HL-60 (cell line): Measurements from ENCODE around the gene DMRT2.

Source experiments
- GABPA ChIP-seq: IDR thresholded peaks from 2 replicates; pipeline ENCODE4 v1.6.1; 2012; ENCODE audit warnings: low read depth
- SPI1 ChIP-seq: IDR thresholded peaks from 2 replicates; pipeline ENCODE4 v1.6.1; 2012; ENCODE audit warnings: low read depth, mild to moderate bottlenecking, borderline replicate concordance
- TF ChIP-seq, protein P1 (sequence below): IDR thresholded peaks from one replicate; pipeline ENCODE4 v1.5.1; 2011; ENCODE audit warnings: low read length, control low read depth, inconsistent platforms; ENCODE audit not compliant: insufficient read depth

DNA sequence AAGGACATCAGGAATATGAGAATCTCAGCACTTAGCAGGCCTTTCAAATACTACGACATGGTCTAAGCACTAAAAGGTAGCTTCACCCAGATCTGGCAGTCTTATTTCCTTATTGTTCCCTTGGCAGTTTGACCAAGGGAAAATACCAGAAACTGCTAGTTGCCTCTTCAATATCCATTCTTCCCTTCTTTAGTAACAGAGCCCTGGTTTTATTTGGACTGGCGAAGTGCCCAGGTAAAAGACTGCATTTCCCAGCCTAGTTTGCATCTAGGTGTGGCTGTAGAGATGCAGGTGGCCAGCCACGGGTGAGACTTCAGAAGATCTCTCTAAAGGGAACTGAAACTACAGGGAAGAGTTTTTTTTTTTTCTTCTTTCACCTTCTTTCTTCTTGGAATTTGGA lies 21.6 kb downstream of the DMRT2 start:
- TF ChIP-seq, protein P1, sequence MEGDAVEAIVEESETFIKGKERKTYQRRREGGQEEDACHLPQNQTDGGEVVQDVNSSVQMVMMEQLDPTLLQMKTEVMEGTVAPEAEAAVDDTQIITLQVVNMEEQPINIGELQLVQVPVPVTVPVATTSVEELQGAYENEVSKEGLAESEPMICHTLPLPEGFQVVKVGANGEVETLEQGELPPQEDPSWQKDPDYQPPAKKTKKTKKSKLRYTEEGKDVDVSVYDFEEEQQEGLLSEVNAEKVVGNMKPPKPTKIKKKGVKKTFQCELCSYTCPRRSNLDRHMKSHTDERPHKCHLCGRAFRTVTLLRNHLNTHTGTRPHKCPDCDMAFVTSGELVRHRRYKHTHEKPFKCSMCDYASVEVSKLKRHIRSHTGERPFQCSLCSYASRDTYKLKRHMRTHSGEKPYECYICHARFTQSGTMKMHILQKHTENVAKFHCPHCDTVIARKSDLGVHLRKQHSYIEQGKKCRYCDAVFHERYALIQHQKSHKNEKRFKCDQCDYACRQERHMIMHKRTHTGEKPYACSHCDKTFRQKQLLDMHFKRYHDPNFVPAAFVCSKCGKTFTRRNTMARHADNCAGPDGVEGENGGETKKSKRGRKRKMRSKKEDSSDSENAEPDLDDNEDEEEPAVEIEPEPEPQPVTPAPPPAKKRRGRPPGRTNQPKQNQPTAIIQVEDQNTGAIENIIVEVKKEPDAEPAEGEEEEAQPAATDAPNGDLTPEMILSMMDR, result no peak
- no peak for TF ChIP-seq SPI1
- no peak for TF ChIP-seq GABPA
